PC-9 (cell line): ENCODE data around the gene SLC35F4. TPM values are rescaled to one million over a fixed set of nuclear protein-coding genes. Genes with fewer than 3 reads are reported as not detected.

Experiments
- BruUV-seq: library from RNA; stranded (reverse); fragments of 400-500 nt; replicated peaks from 2 replicates; lab custom pipeline; 2021; lab: Mats Ljungman, UMichigan
- CTCF ChIA-PET: fragments of 300-600 bp; sonication (Branson Sonifier 250); formaldehyde crosslinking; loops from one replicate; lab custom pipeline; 2022; ENCODE audit warnings: antibody characterized with exemption; lab: Charles Lee
- POLR2A ChIA-PET: fragments of 300-600 bp; sonication (Branson Sonifier 250); formaldehyde crosslinking; loops from one replicate; lab custom pipeline; 2022; ENCODE audit warnings: antibody characterized with exemption; ENCODE audit not compliant: unreplicated experiment; lab: Charles Lee
- DNase-seq, 2 experiments: peaks; one replicate each; pipeline versions ENCODE4 v3.0.0 to v3.0.0-alpha.2; 2015 to 2022; ENCODE audit warnings: mixed read lengths in 1 of 2
- H2AFZ ChIP-seq: fragments of 200-600 bp; sonication (generic); 2 replicates; pipeline ENCODE4 v1.8.1; 2017; ENCODE audit warnings: antibody characterized with exemption
- H3F3A ChIP-seq: fragments of 200-600 bp; sonication (generic); 2 replicates; pipeline ENCODE4 v1.8.1; 2017; ENCODE audit warnings: antibody characterized with exemption, mild to moderate bottlenecking, low read depth; ENCODE audit not compliant: insufficient read depth
- H3K27ac ChIP-seq: fragments of 200-600 bp; sonication (generic); 2 replicates; pipeline ENCODE4 v1.6.1; 2016; ENCODE audit warnings: mixed run types
- H3K27me3 ChIP-seq: fragments of 200-600 bp; sonication (generic); 2 replicates; pipeline ENCODE4 v1.6.1; 2016; ENCODE audit warnings: low read depth, mixed run types; ENCODE audit not compliant: insufficient read depth
- H3K36me3 ChIP-seq: fragments of 200-600 bp; sonication (generic); 2 replicates; pipeline ENCODE4 v1.6.1; 2016; ENCODE audit warnings: low read depth, mixed run types
- H3K4me1 ChIP-seq: fragments of 200-600 bp; sonication (generic); replicated peaks from 2 replicates; pipeline ENCODE4 v1.6.1; 2016; ENCODE audit warnings: mixed run types; ENCODE audit not compliant: insufficient read depth
- H3K4me2 ChIP-seq: fragments of 200-600 bp; sonication (generic); 2 replicates; pipeline ENCODE4 v1.6.1; 2017; ENCODE audit warnings: mixed run types
- H3K4me3 ChIP-seq: fragments of 200-600 bp; sonication (generic); 2 replicates; pipeline ENCODE4 v1.6.1; 2016; ENCODE audit warnings: mixed run types
- H3K79me2 ChIP-seq: fragments of 200-600 bp; sonication (generic); 2 replicates; pipeline ENCODE4 v1.6.1; 2017; ENCODE audit warnings: low read depth, mixed run types
- H3K9me2 ChIP-seq: fragments of 200-600 bp; sonication (generic); 2 replicates; pipeline ENCODE4 v1.8.1; 2017; ENCODE audit warnings: mild to moderate bottlenecking; ENCODE audit not compliant: insufficient read depth
- H3K9me3 ChIP-seq: fragments of 200-600 bp; sonication (generic); 2 replicates; pipeline ENCODE4 v1.8.1; 2016; ENCODE audit warnings: low read depth; ENCODE audit not compliant: insufficient read depth
- H4K20me1 ChIP-seq: fragments of 200-600 bp; sonication (generic); 2 replicates; pipeline ENCODE4 v1.8.1; 2017; ENCODE audit not compliant: insufficient read depth
- CTCF ChIP-seq: fragments of 200-600 bp; sonication (generic); conservative IDR thresholded peaks from 2 replicates; pipeline ENCODE4 v1.6.1; 2017; ENCODE audit warnings: mixed run types, antibody characterized with exemption, mild to moderate bottlenecking, moderate library complexity
- EZH2 ChIP-seq: fragments of 200-600 bp; sonication (generic); IDR thresholded peaks from 2 replicates; pipeline ENCODE4 v1.8.0; 2017; ENCODE audit warnings: antibody characterized with exemption, low read depth
- intact Hi-C: fragments of 100-400 bp; cut with micrococcal nuclease; formaldehyde crosslinking; loops from one replicate; pipeline ENCODE4 v1.10.0; 2022; ENCODE audit not compliant: unreplicated experiment
- total RNA-seq: library from RNA; stranded (reverse); gene quantifications from 2 replicates; pipeline ENCODE4 v1.2.3, GENCODE V29; 2021

Gene SLC35F4
- total RNA-seq, 1 experiment from 2014 or later, result not detected

- ChIA-PET CTCF (no interaction called here), POLR2A (no interaction called here)
- intact Hi-C loops, result no loop called here
- Histone ChIP-seq H3K4me3 (no peak overlapping the region), H3K27me3 (peaks cover 16% of the 10 kb centered on the region), H3K79me2 (no peaks in the 10 kb centered on the region), H2AFZ (no peak overlapping the region), H3F3A (no peaks in the 10 kb centered on the region), H4K20me1 (no peaks in the 10 kb centered on the region), H3K9me3 (no peaks in the 10 kb centered on the region), H3K4me2 (no peak overlapping the region), H3K36me3 (no peaks in the 10 kb centered on the region), H3K27ac (no peak overlapping the region), H3K9me2 (no peaks in the 10 kb centered on the region; the same call in 1 of the 2 replicates), H3K4me1 (no peaks in the 10 kb centered on the region)
- BruUV-seq, result no TSS peak
- no peak for TF ChIP-seq CTCF
- TF ChIP-seq EZH2, result no peak
- no peak for DNase-seq
These were observed 231.6 kb downstream of the SLC35F4 start for GRCh38 chr14:57634335-57634734.

GRCh38 chr14:57632649-57633048, 233.2 kb downstream of the SLC35F4 start:
- Histone ChIP-seq H3K27me3 (peaks cover 16% of the 10 kb centered on the region), H3K4me1 (no peaks in the 10 kb centered on the region), H3K27ac (no peak overlapping the region), H3K9me3 (no peaks in the 10 kb centered on the region), H3K36me3 (no peaks in the 10 kb centered on the region), H3K79me2 (no peaks in the 10 kb centered on the region), H4K20me1 (no peaks in the 10 kb centered on the region), H3K4me2 (no peak overlapping the region), H3K4me3 (no peak overlapping the region), H2AFZ (no peak overlapping the region), H3K9me2 (no peaks in the 10 kb centered on the region; the same call in 1 of the 2 replicates), H3F3A (no peaks in the 10 kb centered on the region)
- CTCF ChIA-PET, result no interaction called here
- POLR2A ChIA-PET, result no interaction called here
- no peak for DNase-seq
- intact Hi-C loops, result no loop called here
- TF ChIP-seq CTCF (no peak), EZH2 (no peak)
- no TSS peak for BruUV-seq

GRCh38 chr14:57617510-57617909, 248.4 kb downstream of the SLC35F4 start:
- no peak overlapping the region for H3K27ac ChIP-seq
- no peaks in the 10 kb centered on the region for H3K79me2 ChIP-seq
- no peak overlapping the region for H3K4me2 ChIP-seq
- H3F3A ChIP-seq, result no peaks in the 10 kb centered on the region
- intact Hi-C loops, result no loop called here
- H3K9me3 ChIP-seq, result no peaks in the 10 kb centered on the region
- H3K4me1 ChIP-seq, result no peaks in the 10 kb centered on the region
- ChIA-PET POLR2A (no interaction called here), CTCF (no interaction called here)
- H4K20me1 ChIP-seq, result no peaks in the 10 kb centered on the region
- no peak overlapping the region for H2AFZ ChIP-seq
- no peaks in the 10 kb centered on the region for H3K9me2 ChIP-seq
- no peak overlapping the region for H3K4me3 ChIP-seq
- H3K27me3 ChIP-seq, result peaks cover 14% of the 10 kb centered on the region; the same call in 1 of the 2 replicates
- DNase-seq, result no peak
- BruUV-seq, result no TSS peak
- no peak for TF ChIP-seq CTCF
- H3K36me3 ChIP-seq, result no peaks in the 10 kb centered on the region
